Activated naive CD4-positive, alpha-beta T cell treated with anti-CD3 and anti-CD28 coated beads, Interleukin-2, amount 10 ng/mL, durations not matched to agents 7 days and 5 days (primary cell): ENCODE results near the gene PDSS2.
"Not testable (repeated sequence)": the region's sequence is repeated elsewhere in the genome, so short reads cannot be mapped to it uniquely, and the experiment has no call there.

Experiments used
- CTCF ChIA-PET: fragments of 350-600 bp; sonication (Branson Sonifier 250); formaldehyde crosslinking; loops from one replicate; lab custom pipeline; 2021; ENCODE audit warnings: antibody characterized with exemption; lab: Charles Lee
- DNase-seq: peaks from one replicate; pipeline ENCODE4 v3.0.0-alpha.2; 2020
- H3K27ac Mint-ChIP-seq: one replicate; pipeline ENCODE4 v1.8.0; 2021; ENCODE audit warnings: mild to moderate bottlenecking, moderate library complexity, mixed read lengths
- H3K27me3 Mint-ChIP-seq: one replicate; pipeline ENCODE4 v1.8.0; 2021; ENCODE audit warnings: mild to moderate bottlenecking, mixed read lengths
- H3K36me3 Mint-ChIP-seq: one replicate; pipeline ENCODE4 v1.8.0; 2021; ENCODE audit warnings: mixed read lengths
- H3K4me1 Mint-ChIP-seq: one replicate; pipeline ENCODE4 v1.8.0; 2021; ENCODE audit warnings: mixed read lengths
- H3K4me3 Mint-ChIP-seq: one replicate; pipeline ENCODE4 v1.8.0; 2021; ENCODE audit warnings: mild to moderate bottlenecking, moderate library complexity, mixed read lengths
- H3K9me3 Mint-ChIP-seq: one replicate; pipeline ENCODE4 v1.8.0; 2021; ENCODE audit warnings: mixed read lengths

The PDSS2 gene

GRCh38 chr6:107154131-107154800, 305.1 kb downstream of the PDSS2 start:
- no peak overlapping the region for H3K27ac Mint-ChIP-seq
- CTCF ChIA-PET, result no interaction called here
- no peak overlapping the region for H3K4me3 Mint-ChIP-seq
- no peaks in the 10 kb centered on the region for H3K4me1 Mint-ChIP-seq
- no peaks in the 10 kb centered on the region for H3K36me3 Mint-ChIP-seq
- H3K27me3 Mint-ChIP-seq, result no peaks in the 10 kb centered on the region
- no peaks in the 10 kb centered on the region for H3K9me3 Mint-ChIP-seq
- DNase-seq, result no peak

DNA sequence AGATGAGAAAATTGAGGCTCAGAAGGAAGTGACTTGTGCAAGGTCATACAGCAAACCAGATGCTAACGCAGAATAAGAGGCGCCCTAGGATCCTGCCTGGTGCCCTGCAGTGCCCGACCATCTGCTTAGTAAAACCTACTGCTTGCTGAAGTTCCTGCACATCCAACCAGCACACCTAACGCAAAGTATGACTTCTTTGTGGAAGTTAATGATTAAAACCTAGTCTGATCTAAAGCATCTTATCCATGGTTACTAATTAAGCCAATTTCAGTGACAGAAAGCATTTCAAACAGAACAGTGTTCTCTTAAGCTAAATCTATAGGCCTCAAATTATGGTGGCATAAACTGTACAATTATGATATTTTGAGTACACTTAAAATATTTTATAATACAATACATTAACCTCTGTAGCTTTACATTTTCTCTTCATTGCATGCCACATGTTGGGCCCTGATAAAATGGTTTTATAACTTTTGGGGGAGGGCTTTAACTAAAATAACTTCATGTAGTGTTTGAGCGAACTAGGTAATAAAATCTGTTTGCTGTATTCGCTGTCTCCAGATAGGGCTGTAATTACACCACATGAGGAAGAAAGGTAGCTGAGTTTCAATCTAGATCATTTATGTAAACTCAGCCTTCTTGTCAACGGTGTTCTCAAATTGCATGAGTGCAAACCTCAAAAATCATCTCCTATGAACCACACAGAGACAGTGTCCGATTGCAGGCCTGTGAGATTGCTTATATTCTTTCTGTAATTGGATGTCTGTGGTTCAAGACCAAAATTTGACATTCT, 306.5 kb downstream of the PDSS2 start:
- Mint-ChIP-seq H3K36me3 (no peaks in the 10 kb centered on the region), H3K27me3 (no peaks in the 10 kb centered on the region), H3K27ac (no peak overlapping the region), H3K4me1 (no peaks in the 10 kb centered on the region), H3K9me3 (no peaks in the 10 kb centered on the region), H3K4me3 (no peak overlapping the region)
- CTCF ChIA-PET, result no interaction called here
- no peak for DNase-seq

- H3K4me3 Mint-ChIP-seq, result no peak overlapping the region
- CTCF ChIA-PET, result no interaction called here
- H3K36me3 Mint-ChIP-seq, result no peaks in the 10 kb centered on the region
- no peak for DNase-seq
- no peaks in the 10 kb centered on the region for H3K4me1 Mint-ChIP-seq
- no peaks in the 10 kb centered on the region for H3K27me3 Mint-ChIP-seq
- H3K9me3 Mint-ChIP-seq, result no peaks in the 10 kb centered on the region
- H3K27ac Mint-ChIP-seq, result no peak overlapping the region
Measured at GRCh38 chr6:107144666-107145065, 314.7 kb downstream of the PDSS2 start.

- no peaks in the 10 kb centered on the region for H3K36me3 Mint-ChIP-seq
- H3K4me3 Mint-ChIP-seq, result no peak overlapping the region
- CTCF ChIA-PET, result no interaction called here
- no peak for DNase-seq
- no peak overlapping the region for H3K27ac Mint-ChIP-seq
- no peaks in the 10 kb centered on the region for H3K9me3 Mint-ChIP-seq
- H3K4me1 Mint-ChIP-seq, result no peaks in the 10 kb centered on the region
- H3K27me3 Mint-ChIP-seq, result no peaks in the 10 kb centered on the region
Measured at GRCh38 chr6:107144014-107144413, 315.4 kb downstream of the PDSS2 start.

DNA sequence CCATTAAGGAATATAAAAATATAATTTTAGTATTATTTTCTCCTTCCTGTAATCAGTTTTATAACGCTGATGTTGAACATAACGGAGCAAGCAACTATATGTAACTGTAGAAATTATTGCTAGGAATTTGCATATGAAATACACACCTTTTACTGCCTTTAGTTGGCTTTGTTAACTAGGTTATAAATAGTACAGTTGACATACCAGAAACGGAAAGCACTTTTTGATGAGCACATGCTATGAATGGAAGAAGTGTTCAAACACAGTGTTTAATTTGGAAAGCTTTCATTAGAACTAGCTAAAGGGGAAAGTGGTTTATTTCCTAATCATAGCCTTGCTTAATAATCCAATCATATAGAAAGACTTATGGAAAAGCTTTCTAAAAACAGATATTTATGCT, 318.8 kb downstream of the PDSS2 start:
- Mint-ChIP-seq H3K27me3 (no peaks in the 10 kb centered on the region), H3K27ac (no peak overlapping the region), H3K9me3 (no peaks in the 10 kb centered on the region), H3K4me1 (no peaks in the 10 kb centered on the region), H3K36me3 (no peaks in the 10 kb centered on the region), H3K4me3 (no peak overlapping the region)
- no peak for DNase-seq
- CTCF ChIA-PET, result no interaction called here

- H3K36me3 Mint-ChIP-seq, H3K27ac Mint-ChIP-seq, H3K27me3 Mint-ChIP-seq, H3K4me3 Mint-ChIP-seq, H3K9me3 Mint-ChIP-seq, CTCF ChIA-PET, DNase-seq, H3K4me1 Mint-ChIP-seq: not testable (repeated sequence)
Measured at GRCh38 chr6:107136324-107136723, 323.0 kb downstream of the PDSS2 start.

GRCh38 chr6:107135048-107135680, 324.2 kb downstream of the PDSS2 start:
- H3K27me3 Mint-ChIP-seq, DNase-seq, H3K4me3 Mint-ChIP-seq, H3K27ac Mint-ChIP-seq, H3K9me3 Mint-ChIP-seq, H3K4me1 Mint-ChIP-seq, H3K36me3 Mint-ChIP-seq, CTCF ChIA-PET: not testable (repeated sequence)

- Mint-ChIP-seq H3K9me3 (no peaks in the 10 kb centered on the region), H3K4me1 (no peaks in the 10 kb centered on the region), H3K36me3 (no peaks in the 10 kb centered on the region), H3K27me3 (no peaks in the 10 kb centered on the region), H3K4me3 (no peak overlapping the region), H3K27ac (no peak overlapping the region)
- CTCF ChIA-PET, result interaction anchor here (0.7 kb wide), 3 partner anchors 26 to 1248 kb away, joined by 3 to 4 read pairs (median 3); no protein-coding TSS in a partner anchor
- peak; percentile 43 for DNase-seq
Measured at GRCh38 chr6:107132330-107132954, 326.9 kb downstream of the PDSS2 start.

DNA sequence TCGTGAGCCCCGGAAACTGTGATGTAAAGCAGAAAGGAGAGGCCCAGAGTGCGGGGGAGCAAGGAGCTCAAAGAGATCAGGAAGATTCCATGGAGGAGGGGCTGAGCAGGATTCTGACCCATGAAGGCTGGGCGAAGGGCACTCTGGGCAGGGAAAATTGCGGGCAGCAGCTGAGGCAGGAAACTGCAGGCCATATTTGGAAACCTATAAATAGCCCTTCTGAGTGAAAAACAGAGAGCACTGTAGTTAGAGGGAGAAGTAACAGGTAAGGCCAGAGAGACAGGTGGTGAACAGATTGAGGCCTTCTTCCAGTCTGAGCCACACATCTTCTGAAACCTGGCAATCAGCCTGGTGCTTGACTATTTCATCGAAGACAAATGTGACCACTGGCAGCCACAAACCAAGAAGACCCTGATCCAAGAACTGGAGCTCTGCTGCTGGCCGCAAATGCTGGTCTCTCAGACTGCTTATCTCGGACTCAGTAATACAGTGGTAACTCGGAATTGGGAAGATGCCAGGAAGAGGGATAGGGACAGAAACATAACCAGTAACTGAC, 329.9 kb downstream of the PDSS2 start:
- H3K4me3 Mint-ChIP-seq, result no peak overlapping the region
- H3K4me1 Mint-ChIP-seq, result no peaks in the 10 kb centered on the region
- no peak for DNase-seq
- CTCF ChIA-PET, result no interaction called here
- no peaks in the 10 kb centered on the region for H3K36me3 Mint-ChIP-seq
- no peak overlapping the region for H3K27ac Mint-ChIP-seq
- H3K27me3 Mint-ChIP-seq, result peaks cover 13% of the 10 kb centered on the region
- H3K9me3 Mint-ChIP-seq, result no peaks in the 10 kb centered on the region

GRCh38 chr6:107128577-107128976, 330.8 kb downstream of the PDSS2 start:
- Mint-ChIP-seq H3K4me3 (no peak overlapping the region), H3K4me1 (no peaks in the 10 kb centered on the region), H3K27ac (no peak overlapping the region), H3K36me3 (no peaks in the 10 kb centered on the region), H3K9me3 (no peaks in the 10 kb centered on the region), H3K27me3 (peaks cover 13% of the 10 kb centered on the region)
- no peak for DNase-seq
- CTCF ChIA-PET, result no interaction called here

GRCh38 chr6:107128175-107128574, 331.2 kb downstream of the PDSS2 start:
- Mint-ChIP-seq H3K4me1 (no peaks in the 10 kb centered on the region), H3K27ac (no peak overlapping the region), H3K9me3 (no peaks in the 10 kb centered on the region), H3K27me3 (peaks cover 13% of the 10 kb centered on the region), H3K36me3 (no peaks in the 10 kb centered on the region), H3K4me3 (no peak overlapping the region)
- CTCF ChIA-PET, result no interaction called here
- no peak for DNase-seq

GRCh38 chr6:107125771-107126170, 333.6 kb downstream of the PDSS2 start:
- Mint-ChIP-seq H3K4me1 (no peaks in the 10 kb centered on the region), H3K9me3 (no peaks in the 10 kb centered on the region), H3K27ac (no peak overlapping the region), H3K36me3 (no peaks in the 10 kb centered on the region), H3K27me3 (peaks cover 13% of the 10 kb centered on the region), H3K4me3 (no peak overlapping the region)
- CTCF ChIA-PET, result interaction anchor here (1.2 to 1.3 kb wide), 2 partner anchors 10 to 12 kb away, joined by 3 to 4 read pairs; no protein-coding TSS in a partner anchor
- DNase-seq, result no peak

DNA sequence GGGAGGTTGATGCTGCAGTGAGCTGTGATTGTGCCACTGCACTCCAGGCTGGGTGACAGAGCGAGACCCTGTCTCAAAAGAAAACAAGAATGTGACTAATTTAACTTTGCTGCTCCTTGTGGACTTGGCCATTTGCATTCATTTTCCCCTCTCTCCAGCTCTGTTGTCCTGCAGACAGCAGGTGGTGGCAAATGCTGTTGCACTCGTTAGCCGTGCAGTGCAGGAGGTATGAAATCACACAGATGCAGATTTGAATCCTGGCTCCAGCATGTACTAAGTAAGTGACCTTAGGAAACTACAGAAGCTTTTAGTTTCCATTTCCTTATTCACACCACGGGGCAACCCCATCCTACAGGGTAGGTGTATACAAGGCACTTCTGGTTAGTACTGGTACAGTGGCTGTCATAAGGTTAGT, 334.4 kb downstream of the PDSS2 start:
- no peak overlapping the region for H3K27ac Mint-ChIP-seq
- H3K4me3 Mint-ChIP-seq, result no peak overlapping the region
- no peak for DNase-seq
- CTCF ChIA-PET, result interaction anchor here (0.7 to 1.2 kb wide), 2 partner anchors 9 to 439 kb away, joined by 3 to 4 read pairs; no protein-coding TSS in a partner anchor
- H3K9me3 Mint-ChIP-seq, result no peaks in the 10 kb centered on the region
- peaks cover 13% of the 10 kb centered on the region for H3K27me3 Mint-ChIP-seq
- H3K4me1 Mint-ChIP-seq, result no peaks in the 10 kb centered on the region
- H3K36me3 Mint-ChIP-seq, result no peaks in the 10 kb centered on the region

- H3K4me1 Mint-ChIP-seq, result no peaks in the 10 kb centered on the region
- peaks cover 17% of the 10 kb centered on the region for H3K27me3 Mint-ChIP-seq
- H3K9me3 Mint-ChIP-seq, result no peaks in the 10 kb centered on the region
- no peak for DNase-seq
- H3K4me3 Mint-ChIP-seq, result no peak overlapping the region
- CTCF ChIA-PET, result no interaction called here
- no peak overlapping the region for H3K27ac Mint-ChIP-seq
- no peaks in the 10 kb centered on the region for H3K36me3 Mint-ChIP-seq
Measured at GRCh38 chr6:107123501-107123900, 335.9 kb downstream of the PDSS2 start.
